ENCODE measurements around the gene SLC34A3.

The SLC34A3 gene

DNA sequence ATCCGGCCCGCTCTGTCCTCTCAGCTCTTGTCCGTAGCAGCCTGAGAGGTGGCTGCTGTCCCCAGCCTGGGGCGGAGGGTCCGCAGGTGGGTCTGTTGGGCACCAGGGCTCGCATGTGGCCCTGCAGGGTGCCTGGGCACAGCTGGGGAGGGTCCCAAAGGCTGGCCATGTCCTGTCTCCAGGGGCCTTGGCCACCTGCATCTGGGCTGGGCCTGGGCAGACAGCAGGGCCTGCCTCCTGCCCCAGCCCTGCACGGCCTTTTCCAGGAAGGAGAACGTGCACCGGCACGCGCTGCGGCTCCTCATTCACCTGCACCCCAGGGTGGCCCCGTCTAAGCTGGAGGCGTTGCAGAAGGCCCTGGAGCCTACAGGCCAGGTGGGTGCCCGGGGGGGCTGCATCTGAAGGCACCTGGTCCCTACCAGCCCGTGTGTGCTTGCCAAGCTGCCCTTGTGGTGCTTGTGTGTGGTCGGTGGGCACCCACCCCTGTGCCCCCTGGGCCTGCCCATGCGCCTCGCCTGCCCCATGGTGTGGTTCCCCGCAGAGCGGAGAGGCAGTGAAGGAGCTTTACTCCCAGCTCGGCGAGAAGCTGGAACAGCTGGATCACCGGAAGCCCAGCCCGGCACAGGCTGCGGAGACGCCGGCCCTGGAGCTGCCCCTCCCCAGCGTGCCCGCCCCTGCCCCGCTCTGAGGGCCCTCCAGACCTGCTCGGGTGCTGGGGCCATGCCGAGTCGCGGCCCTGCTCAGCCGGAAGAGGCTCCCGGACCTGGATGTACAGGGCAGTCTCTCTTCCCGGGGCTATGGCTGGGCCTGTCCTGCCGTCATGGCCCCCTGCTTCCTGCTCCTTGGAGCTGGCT, 41.8 kb downstream of the SLC34A3 start:
- TF ChIP-seq, protein P1, sequence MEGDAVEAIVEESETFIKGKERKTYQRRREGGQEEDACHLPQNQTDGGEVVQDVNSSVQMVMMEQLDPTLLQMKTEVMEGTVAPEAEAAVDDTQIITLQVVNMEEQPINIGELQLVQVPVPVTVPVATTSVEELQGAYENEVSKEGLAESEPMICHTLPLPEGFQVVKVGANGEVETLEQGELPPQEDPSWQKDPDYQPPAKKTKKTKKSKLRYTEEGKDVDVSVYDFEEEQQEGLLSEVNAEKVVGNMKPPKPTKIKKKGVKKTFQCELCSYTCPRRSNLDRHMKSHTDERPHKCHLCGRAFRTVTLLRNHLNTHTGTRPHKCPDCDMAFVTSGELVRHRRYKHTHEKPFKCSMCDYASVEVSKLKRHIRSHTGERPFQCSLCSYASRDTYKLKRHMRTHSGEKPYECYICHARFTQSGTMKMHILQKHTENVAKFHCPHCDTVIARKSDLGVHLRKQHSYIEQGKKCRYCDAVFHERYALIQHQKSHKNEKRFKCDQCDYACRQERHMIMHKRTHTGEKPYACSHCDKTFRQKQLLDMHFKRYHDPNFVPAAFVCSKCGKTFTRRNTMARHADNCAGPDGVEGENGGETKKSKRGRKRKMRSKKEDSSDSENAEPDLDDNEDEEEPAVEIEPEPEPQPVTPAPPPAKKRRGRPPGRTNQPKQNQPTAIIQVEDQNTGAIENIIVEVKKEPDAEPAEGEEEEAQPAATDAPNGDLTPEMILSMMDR (IDR thresholded peaks at IDR 0.05; ENCODE audit: unreplicated experiment in 3 of 3), result no peak
- Mint-ChIP-seq H3K27ac (no peak overlapping the region), H3K4me3 (no peak overlapping the region), H3K36me3 (ENCODE audit: low read depth) (peaks cover 22% of the 10 kb centered on the region), H3K27me3 (ENCODE audit: low read depth) (no peaks in the 10 kb centered on the region), H3K4me1 (peaks cover 21% of the 10 kb centered on the region), H3K9me3 (no peaks in the 10 kb centered on the region)

DNA sequence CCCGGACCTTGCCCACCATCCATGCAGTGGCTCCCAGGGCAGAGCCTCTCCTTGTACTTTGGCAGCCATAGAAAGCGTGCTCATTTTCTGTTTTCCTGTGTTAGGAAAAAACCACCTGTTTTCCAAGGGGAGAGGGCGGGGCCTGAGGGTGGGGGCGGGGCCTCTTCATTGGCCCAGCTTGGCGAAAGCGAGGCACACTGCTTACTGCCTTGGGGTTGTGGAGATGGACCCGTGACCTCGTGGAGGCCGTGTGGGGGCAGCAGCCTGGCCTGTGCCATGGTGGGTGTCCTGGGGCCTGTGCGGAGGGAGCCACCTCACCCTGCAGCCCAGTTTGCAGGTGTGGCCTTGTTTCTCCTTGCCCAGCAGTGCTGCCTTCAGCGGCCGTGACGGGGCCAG, 42.4 kb downstream of the SLC34A3 start:
- no peak overlapping the region for H3K4me3 Mint-ChIP-seq
- H3K27me3 Mint-ChIP-seq (ENCODE audit: low read depth), result no peaks in the 10 kb centered on the region
- H3K4me1 Mint-ChIP-seq, result peaks cover 21% of the 10 kb centered on the region
- no peak overlapping the region for H3K27ac Mint-ChIP-seq
- peaks cover 19% of the 10 kb centered on the region for H3K36me3 Mint-ChIP-seq (ENCODE audit: low read depth)
- no peaks in the 10 kb centered on the region for H3K9me3 Mint-ChIP-seq
- TF ChIP-seq, protein P1 (IDR thresholded peaks at IDR 0.05; ENCODE audit: unreplicated experiment in 3 of 3), result no peak

DNA sequence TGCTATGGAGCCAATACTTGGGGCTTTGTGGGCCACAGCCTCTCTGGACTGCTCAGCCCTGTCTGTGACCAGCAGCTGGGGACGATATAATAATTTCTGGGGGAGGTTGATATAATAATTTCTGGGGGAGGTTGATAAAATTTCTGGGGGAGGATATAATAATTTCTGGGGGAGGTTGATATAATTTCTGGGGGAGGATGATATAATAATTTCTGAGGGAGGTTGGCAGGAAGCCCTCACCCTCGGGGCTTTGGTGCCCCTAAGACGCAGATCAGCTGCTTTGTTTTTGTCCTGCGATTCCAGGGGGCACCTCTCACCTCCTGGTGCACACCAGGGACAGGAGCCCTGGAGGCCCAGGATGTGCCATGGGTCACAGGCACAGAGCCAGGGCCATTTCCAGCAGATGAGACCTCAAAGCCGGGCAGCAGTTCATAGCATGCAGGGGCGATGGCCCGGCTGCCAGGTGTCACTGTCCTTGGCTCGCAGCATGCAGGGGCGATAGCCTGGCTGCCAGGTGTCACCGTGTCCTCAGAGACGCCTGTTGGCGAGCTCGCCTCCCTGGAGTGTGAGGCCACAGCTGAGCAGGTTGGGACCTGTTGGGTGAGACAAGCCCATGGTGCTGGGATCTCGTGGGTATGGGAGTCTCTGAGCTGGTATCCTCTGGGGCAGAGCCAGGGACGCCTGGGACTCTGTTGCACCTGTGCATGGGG, 43.1 kb downstream of the SLC34A3 start:
- H3K4me3 Mint-ChIP-seq, result no peak overlapping the region

DNA sequence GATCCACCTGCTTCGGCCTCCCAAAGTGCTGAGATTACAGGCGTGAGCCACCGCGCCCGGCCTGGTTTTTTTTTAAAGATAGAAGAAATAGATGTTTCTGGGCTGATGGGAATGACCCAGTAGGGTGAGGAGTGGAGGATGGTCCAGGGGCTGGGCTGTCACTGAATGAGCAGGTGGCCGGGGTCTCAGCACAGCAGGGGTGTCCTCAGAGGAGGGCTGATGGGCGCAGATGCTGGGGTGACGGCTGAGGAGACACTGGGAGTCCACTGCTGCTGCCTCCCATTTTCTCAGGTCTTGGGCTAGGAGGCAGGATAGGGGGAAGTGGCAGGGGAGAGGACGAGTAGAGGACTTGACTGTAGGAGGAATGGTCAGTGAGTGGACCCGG, 44.5 kb downstream of the SLC34A3 start:
- Mint-ChIP-seq H3K9me3 (no peaks in the 10 kb centered on the region), H3K27me3 (ENCODE audit: low read depth) (no peaks in the 10 kb centered on the region), H3K36me3 (ENCODE audit: low read depth) (peaks cover 4% of the 10 kb centered on the region), H3K4me1 (peaks cover 21% of the 10 kb centered on the region), H3K27ac (peak overlapping the region; percentile 71 to 82 (median 74)), H3K4me3 (peak overlapping the region; percentile 41 to 43 (median 43))
- TF ChIP-seq, protein P1 (IDR thresholded peaks at IDR 0.05; ENCODE audit: unreplicated experiment in 3 of 3), result no peak

More for the DNA sequence above, 43.1 kb downstream of the SLC34A3 start:
- Mint-ChIP-seq H3K36me3 (ENCODE audit: low read depth) (peaks cover 15% of the 10 kb centered on the region), H3K27me3 (ENCODE audit: low read depth) (no peaks in the 10 kb centered on the region), H3K9me3 (no peaks in the 10 kb centered on the region), H3K27ac (no peak overlapping the region), H3K4me1 (peaks cover 21% of the 10 kb centered on the region)
- TF ChIP-seq, protein P1 (IDR thresholded peaks at IDR 0.05; ENCODE audit: unreplicated experiment in 3 of 3), result no peak

DNA sequence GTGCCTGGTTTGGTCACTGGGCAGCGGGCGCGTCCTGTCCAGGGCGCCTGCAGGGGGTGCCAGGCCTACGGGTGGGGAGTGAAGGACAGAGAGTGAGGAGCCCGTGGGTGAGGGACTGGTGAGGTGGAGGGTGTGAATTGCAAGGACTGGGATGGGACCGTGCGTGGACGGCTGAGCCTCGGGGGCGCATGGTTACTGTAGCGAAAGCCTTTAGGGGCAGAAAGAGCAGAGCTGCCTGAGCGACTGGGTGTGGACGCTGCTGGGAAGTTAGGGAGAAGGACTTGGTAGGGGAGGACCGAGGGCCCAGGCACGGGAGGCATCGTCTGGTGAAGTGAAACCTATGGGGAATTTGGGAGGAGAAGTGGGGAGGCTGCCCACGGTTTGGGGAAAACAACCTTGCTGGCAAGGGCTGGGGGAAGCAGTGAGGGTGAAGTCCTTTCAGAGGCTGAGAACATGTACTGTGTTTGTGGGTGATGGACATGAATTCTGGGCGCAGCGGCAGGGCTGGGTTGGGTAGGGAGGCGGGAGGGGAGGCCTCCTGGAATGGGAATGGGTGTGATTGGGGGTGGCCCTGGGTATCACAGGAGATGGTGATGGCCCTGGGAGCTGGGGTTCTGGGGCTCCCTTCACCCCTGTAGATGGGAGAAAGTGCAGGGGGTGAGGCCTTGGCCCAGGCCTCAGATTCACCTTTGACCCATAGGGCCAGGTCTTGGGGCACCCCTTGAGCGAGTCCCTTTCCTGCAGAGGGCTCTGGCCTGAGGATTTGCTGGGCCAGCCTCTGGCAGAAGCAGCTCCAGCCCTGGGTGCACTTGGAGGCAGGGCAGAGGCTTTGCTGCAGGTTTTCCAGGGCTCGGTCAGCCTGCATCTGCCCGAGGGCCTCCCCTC, 45.1 kb downstream of the SLC34A3 start:
- Mint-ChIP-seq H3K4me1 (peaks cover 21% of the 10 kb centered on the region), H3K4me3 (peak overlapping the region; percentile 41 to 43 (median 43))

More for the DNA sequence above, 45.1 kb downstream of the SLC34A3 start:
- peak overlapping the region; percentile 71 to 82 (median 74) for H3K27ac Mint-ChIP-seq
- H3K9me3 Mint-ChIP-seq, result no peaks in the 10 kb centered on the region
- TF ChIP-seq, protein P1 (IDR thresholded peaks at IDR 0.05; ENCODE audit: unreplicated experiment in 3 of 3), result no peak
- H3K27me3 Mint-ChIP-seq (ENCODE audit: low read depth), result no peaks in the 10 kb centered on the region
- peaks cover 4% of the 10 kb centered on the region for H3K36me3 Mint-ChIP-seq (ENCODE audit: low read depth)
